ENCODE measurements around the gene COL25A1. TPM values are rescaled to one million over a fixed set of nuclear protein-coding genes. Genes with fewer than 3 reads are reported as not detected.

Gene COL25A1
- total RNA-seq, 4 donors from 2014 or later: 0.06 to 0.53 (median 0.23) TPM

- no peak for TF ChIP-seq POLR2A (IDR thresholded peaks at IDR 0.05)
- TF ChIP-seq CTCF (IDR thresholded peaks at IDR 0.05): no peak
- Histone ChIP-seq H3K4me1 (no peaks in the 10 kb centered on the region), H3K36me3 (no peaks in the 10 kb centered on the region), H3K27ac (no peak overlapping the region), H3K4me3 (no peak overlapping the region), H3K9me3 (peaks cover 0 to 32% (median 11%) of the 10 kb centered on the region in 3 donors), H3K27me3 (no peaks in the 10 kb centered on the region)
- intact Hi-C loops (cut with DNase I): no loop called here
- WGBS, 2 donors: 63 to 66% methylated on average over 2 of the region's 2 CpGs
- no peak for DNase-seq
Measured at GRCh38 chr4:109319156-109319555, 16.7 kb upstream of the COL25A1 start.

- 84 to 92% methylated on average over 2 of the region's 2 CpGs for WGBS, 2 donors
- no peak for DNase-seq
- intact Hi-C loops (cut with DNase I): no loop called here
- H3K27me3 ChIP-seq: no peaks in the 10 kb centered on the region
- H3K4me1 ChIP-seq: no peaks in the 10 kb centered on the region
- H3K36me3 ChIP-seq: no peaks in the 10 kb centered on the region
- H3K27ac ChIP-seq: no peak overlapping the region
- H3K4me3 ChIP-seq: no peak overlapping the region
- TF ChIP-seq CTCF (IDR thresholded peaks at IDR 0.05) (no peak), POLR2A (IDR thresholded peaks at IDR 0.05) (no peak)
- H3K9me3 ChIP-seq: peaks cover 0 to 26% (median 5%) of the 10 kb centered on the region in 3 donors
Measured at GRCh38 chr4:109315818-109316217, 13.4 kb upstream of the COL25A1 start.

GRCh38 chr4:109315341-109315740 lies 12.9 kb upstream of the COL25A1 start:
- no peak for TF ChIP-seq POLR2A (IDR thresholded peaks at IDR 0.05)
- no peak for TF ChIP-seq CTCF (IDR thresholded peaks at IDR 0.05)
- Histone ChIP-seq H3K36me3 (no peaks in the 10 kb centered on the region), H3K4me1 (no peaks in the 10 kb centered on the region), H3K27ac (no peak overlapping the region), H3K9me3 (peaks cover 0 to 26% (median 5%) of the 10 kb centered on the region in 3 donors), H3K4me3 (no peak overlapping the region), H3K27me3 (no peaks in the 10 kb centered on the region)
- DNase-seq: no peak
- intact Hi-C loops (cut with DNase I): no loop called here
- WGBS, 2 donors: 78 to 92% methylated on average over 3 of the region's 3 CpGs

- H3K9me3 ChIP-seq: peaks cover 0 to 22% (median 5%) of the 10 kb centered on the region in 3 donors
- no peaks in the 10 kb centered on the region for H3K4me1 ChIP-seq
- H3K36me3 ChIP-seq: no peaks in the 10 kb centered on the region
- intact Hi-C loops (cut with DNase I): no loop called here
- no peak overlapping the region for H3K4me3 ChIP-seq
- TF ChIP-seq CTCF (IDR thresholded peaks at IDR 0.05) (no peak), POLR2A (IDR thresholded peaks at IDR 0.05) (no peak)
- 87 to 89% methylated on average over 11 of the region's 11 CpGs for WGBS, 2 donors
- no peaks in the 10 kb centered on the region for H3K27me3 ChIP-seq
- no peak overlapping the region for H3K27ac ChIP-seq
- DNase-seq: no peak
Measured at GRCh38 chr4:109313168-109314133, 11.0 kb upstream of the COL25A1 start.

- Histone ChIP-seq H3K36me3 (no peaks in the 10 kb centered on the region), H3K27ac (peak overlapping the region in 2 of 4 donors; percentile 43 to 55), H3K4me1 (peaks cover 16 to 22% (median 17%) of the 10 kb centered on the region in 3 donors), H3K27me3 (peaks cover 0 to 61% (median 7%) of the 10 kb centered on the region in 4 donors), H3K4me3 (peak overlapping the region; percentile 31 to 73 (median 50)), H3K9me3 (no peaks in the 10 kb centered on the region)
- intact Hi-C loops (cut with DNase I): no loop called here
- WGBS, 2 donors: 3 to 9% methylated on average over 9 to 10 of the region's 10 CpGs
- TF ChIP-seq CTCF (IDR thresholded peaks at IDR 0.05) (no peak), POLR2A (IDR thresholded peaks at IDR 0.05) (no peak)
- no peak for DNase-seq
Measured at GRCh38 chr4:109303140-109303496, 660 bp upstream of the COL25A1 start.
